ENCODE data around the gene LIN9. TPM values are rescaled to one million over a fixed set of nuclear protein-coding genes. Genes with fewer than 3 reads are reported as not detected.

The LIN9 gene
- total RNA-seq, 1 donor from 2014 or later, result 11.0 TPM

DNA sequence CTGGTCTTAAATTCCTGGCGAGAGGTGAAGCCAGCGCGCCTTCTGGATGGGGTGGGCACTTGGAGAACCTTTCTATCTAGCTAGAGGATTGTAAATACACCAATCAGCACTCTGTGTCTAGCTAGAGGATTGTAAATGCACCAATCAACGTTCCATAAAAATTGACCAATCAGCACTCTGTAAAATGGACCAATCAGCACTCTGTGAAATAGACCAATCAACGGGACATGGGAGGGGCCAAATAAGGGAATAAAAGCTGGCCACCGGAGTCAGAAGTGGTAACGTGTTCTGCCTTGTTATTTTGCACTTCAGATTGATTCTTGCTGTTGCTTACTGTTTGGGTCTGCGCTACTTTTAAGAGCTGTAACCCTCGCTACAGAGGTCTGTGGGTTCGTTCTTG is 12.0 kb upstream of the LIN9 start:
- intact Hi-C loops (cut with micrococcal nuclease), result no loop called here

DNA sequence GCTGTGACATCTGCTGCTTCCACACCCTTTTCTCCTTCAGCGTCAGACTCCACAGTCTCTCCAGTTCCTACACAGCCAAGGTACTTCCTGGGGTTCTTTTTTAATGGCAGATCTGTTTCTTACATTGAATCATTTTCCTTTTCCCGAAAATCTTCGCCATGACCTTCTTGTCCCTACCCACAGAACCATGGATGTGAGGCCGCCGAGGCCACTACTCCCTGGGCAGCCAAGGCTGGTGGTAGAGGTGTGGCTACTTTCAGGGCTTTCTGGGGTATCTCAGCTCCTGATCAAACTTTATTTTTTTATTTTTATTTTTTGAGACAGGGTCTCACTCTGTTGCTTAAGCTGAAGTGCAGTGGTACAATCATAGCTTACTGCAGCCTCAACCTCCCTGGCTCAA is 9.5 kb upstream of the LIN9 start:
- intact Hi-C loops (cut with micrococcal nuclease), result no loop called here

DNA sequence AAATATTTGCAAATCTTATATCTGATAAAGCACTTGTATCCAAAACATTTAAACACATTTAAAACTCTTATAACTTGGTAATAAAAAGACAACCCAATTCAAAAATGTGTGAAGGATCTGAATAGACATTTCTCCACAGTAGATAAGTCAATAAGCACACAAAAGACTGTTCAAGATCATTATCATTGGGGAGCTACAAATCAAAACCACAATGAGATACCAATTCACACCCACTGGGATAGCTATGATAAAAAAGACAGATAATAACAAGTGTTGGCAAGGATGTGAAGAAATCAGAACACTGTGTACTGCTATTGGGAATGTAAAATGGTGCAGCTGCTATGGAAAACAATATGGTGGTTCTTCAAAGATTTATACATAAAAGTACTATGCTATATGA is 5.1 kb upstream of the LIN9 start:
- intact Hi-C loops (cut with micrococcal nuclease), result no loop called here

GRCh38 chr1:226312065-226312464 is 3.1 kb upstream of the LIN9 start:
- intact Hi-C loops (cut with micrococcal nuclease), result no loop called here

DNA sequence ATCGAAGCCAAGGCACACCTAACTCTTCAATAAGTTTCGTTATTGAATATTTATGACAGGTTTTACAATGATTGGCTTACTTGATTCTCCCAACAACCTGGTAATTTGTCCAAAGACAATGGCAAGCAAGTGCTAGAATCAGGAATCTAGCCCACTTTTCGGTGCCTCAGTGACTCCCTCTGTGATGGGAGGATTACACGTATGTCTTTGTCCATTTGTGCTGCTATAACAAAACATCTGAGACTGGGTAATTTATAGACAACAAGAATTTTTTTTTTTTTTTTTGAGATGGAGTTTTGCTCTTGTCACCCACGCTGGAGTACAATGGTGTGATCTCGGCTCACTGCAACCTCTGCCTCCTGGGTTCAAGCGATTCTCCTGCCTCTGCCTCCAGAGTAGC is 2.4 kb upstream of the LIN9 start:
- intact Hi-C loops (cut with micrococcal nuclease), result no loop called here

DNA sequence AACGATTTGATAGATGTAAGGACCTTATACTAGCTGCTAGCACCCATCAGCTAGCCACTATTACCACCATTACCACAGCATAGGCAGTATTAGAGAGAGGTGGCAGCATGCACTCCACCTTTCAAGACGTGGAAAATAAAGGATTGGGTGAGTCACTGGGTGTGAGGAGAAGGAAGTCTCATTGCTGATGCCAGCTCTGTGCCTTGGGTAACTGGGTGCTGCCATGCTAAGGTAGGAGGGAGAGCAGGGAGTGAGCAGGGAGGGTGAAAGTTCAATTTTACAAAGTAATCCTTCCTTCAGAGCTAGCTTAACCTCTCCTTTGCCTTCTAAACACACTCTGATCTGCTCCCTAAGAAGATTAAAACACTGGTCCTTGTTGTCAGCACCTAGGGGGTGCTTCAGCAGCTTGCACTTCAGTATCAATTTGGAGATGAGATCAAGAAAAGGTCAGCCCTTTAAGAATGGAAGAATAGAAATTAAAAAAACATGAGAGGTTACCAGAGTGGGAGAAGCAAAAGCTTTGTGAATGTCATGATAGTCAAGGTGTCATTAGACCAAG is 1.8 kb upstream of the LIN9 start:
- intact Hi-C loops (cut with micrococcal nuclease), result no loop called here

GRCh38 chr1:226310245-226310540 is 1.2 kb upstream of the LIN9 start:
- intact Hi-C loops (cut with micrococcal nuclease), result no loop called here

DNA sequence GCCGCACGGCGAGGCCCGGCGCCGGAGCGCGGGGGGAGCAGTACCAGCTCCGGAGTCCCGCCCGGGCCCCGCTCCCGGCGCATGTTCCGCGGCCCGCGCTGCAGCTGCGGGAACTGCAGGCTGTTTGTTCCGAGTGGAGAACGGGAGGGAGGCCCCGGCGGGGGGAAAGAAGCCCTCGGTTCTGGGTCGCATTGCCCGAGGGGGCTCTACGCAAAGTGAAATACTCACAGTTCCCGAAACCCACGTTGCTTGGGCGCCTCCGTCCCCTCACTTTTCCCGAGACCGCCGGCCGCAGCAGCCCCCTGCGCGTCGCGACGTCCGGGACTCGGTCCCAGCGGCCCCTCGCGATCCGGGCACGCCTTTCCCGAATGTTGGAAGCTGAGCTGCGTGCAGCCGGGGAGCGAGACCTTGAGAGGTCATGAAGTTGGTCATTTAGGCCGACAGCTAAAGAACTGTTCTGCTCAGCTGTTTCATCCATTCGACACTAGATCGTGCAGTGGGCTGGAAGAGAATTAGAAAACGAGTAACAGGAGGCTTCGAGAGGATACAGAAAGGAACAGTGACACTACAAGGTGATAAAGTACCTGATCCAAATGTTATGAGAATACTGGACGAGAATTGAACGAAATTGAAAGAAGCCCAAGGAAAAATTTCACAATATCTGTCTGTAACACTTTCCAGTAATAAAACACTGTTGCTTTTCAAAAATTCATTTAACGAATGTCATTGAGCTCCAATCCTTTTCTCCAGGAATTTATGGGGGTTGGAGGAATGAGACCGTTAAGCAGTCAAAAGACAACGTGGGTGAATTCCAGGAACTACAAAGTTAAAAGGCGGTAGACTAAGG is 657 bp upstream of the LIN9 start:
- intact Hi-C loops (cut with micrococcal nuclease), result loop anchor here (1.0 to 10.0 kb wide), 13 partner anchors 24 to 1685 kb away; partner anchors contain the start of genes ACBD3, COQ8A, PARP1 and SDE2

DNA sequence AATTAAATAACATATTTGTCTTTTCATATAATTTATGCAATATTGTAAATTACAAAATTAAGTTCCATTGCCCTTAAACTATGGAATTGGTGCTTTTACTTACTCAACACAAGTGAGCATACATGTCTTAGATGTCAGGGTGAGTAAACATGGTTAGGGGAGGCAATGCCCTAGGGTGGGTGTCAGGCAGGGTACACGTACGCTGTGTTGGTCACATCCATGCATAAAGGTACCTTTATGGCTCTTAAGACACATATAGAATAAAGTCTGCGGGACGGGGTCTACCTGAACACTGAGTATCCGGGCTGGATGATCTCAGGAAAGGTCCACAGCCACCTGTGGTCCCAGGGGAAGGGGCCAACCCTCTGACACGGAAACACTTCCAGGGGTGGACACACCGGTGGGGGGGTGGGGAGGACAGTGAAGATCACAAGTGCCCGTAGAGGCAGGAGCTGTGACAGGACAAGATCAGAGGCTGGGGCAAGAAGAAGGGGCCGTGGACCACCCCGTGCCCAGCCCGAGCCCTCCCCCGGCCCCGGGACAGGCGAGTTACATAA is 720 bp downstream of the LIN9 start:
- intact Hi-C loops (cut with micrococcal nuclease), result loop anchor here (2.0 to 10.0 kb wide), 8 partner anchors 183 to 1683 kb away; partner anchors contain the start of gene COQ8A

- intact Hi-C loops (cut with micrococcal nuclease), result loop anchor here (5.0 to 10.0 kb wide), 6 partner anchors 182 to 1682 kb away; partner anchors contain the start of gene COQ8A
These were observed 2.5 kb downstream of the LIN9 start for GRCh38 chr1:226306425-226306824.

DNA sequence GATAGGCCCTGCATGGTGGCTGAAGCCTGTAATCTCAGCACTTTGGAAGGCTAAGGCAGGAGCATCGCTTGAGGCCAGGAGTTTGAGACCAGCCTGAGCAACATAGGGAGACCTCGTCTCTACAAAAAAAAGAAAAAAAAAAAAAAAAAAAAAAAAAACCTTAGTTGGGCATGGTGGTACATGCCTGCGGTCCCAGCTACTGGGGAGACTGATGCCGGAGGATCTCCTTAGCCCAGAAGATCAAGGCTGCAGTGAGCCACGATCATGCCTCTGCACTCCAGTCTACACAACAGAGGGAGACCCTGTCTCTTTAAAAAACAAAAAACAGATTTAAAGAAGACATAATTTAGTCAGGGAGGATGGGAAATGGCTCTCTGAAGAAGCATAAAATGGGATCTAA is 3.8 kb downstream of the LIN9 start:
- intact Hi-C loops (cut with micrococcal nuclease), result loop anchor here (5.0 to 10.0 kb wide), 6 partner anchors 180 to 1680 kb away; partner anchors contain the start of gene COQ8A

DNA sequence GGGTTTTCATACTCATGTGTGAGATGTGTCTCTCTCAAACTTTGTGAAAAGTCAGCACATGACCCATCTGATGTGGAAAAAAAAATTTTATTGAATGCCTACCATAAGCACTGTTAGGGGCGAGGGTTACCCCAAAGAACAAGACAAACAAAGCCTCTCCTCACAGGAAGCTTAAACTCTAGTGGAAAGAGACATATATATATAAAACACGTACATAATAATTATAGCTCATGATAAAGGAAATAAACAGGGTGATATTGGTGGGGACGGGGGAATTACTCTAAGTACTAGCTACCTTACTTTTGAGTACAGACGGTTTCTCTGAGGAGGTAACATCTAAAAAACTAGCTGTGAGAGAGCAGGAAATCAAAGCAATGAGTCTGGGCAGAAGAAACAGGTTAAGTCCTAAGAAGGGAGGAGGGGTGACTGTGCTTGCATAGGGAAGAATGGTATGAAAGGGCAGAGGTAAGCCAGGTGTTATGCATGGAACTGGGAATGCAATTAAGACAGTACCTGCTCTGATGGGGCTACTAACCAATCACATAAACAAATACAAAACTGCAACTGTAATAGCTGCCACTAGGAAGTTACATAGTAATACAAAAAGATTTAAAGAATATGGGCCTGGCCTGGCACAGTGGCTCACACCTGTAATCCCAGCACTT is 4.5 kb downstream of the LIN9 start:
- intact Hi-C loops (cut with micrococcal nuclease), result loop anchor here (10.0 kb wide), 5 partner anchors 180 to 1680 kb away; partner anchors contain the start of gene COQ8A

DNA sequence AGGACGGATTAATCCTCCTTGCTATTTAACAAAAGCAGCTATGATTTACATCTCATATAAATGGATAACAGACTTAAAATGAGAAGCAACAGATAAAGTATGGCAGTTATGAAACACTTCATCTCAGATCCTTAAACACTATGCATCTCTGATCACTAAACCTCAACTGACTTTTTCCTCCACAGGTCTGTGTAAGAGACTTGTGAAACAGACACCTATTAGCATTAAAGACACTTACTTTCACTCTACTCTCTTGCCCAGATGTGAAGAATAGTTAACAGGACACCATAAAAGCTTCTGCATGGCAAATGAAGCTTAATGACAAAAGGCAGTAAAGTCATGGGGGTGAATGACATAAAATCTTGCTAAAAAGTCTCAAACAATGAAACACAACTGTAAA is 6.2 kb downstream of the LIN9 start:
- intact Hi-C loops (cut with micrococcal nuclease), result loop anchor here (10.0 kb wide), 5 partner anchors 178 to 1678 kb away; partner anchors contain the start of gene COQ8A

DNA sequence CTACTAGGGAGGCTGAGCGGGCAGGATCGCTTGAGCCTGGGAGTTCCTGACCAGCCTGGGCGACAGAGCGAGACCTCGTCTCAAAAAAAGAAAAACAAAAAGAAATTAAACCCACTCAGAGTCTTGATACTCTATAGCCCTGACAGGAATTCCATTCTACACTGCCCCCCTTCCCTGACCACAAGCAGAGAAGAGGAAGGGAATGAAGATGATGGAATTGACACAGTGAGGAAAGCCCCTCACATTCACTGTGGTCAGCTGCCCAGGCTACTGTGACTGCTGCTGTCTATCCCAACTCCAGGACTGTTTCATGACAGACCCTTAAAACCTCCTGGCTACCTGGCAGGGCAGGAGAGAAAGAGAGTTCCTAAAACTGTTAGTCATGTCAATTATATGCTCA is 12.1 kb downstream of the LIN9 start:
- intact Hi-C loops (cut with micrococcal nuclease), result no loop called here

DNA sequence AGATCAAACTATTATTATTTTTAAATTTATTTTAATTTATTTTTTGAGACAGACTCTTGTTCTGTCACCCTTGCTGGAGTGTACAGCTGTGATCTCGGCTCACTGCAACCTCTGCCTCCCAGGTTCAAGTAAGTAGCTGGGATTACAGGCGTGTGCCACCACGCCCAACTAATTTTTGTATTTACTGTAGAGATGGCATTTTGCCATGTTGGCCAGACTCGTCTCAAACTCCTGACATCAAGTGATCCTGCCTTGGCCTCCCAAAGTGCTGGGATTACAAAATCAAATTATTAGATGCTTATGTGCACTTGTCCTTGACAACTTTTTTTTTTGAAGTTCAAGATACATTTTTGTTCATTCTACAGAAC is 15.4 kb downstream of the LIN9 start:
- intact Hi-C loops (cut with micrococcal nuclease), result no loop called here

GRCh38 chr1:226292874-226293552 is 16.0 kb downstream of the LIN9 start:
- intact Hi-C loops (cut with micrococcal nuclease), result no loop called here

DNA sequence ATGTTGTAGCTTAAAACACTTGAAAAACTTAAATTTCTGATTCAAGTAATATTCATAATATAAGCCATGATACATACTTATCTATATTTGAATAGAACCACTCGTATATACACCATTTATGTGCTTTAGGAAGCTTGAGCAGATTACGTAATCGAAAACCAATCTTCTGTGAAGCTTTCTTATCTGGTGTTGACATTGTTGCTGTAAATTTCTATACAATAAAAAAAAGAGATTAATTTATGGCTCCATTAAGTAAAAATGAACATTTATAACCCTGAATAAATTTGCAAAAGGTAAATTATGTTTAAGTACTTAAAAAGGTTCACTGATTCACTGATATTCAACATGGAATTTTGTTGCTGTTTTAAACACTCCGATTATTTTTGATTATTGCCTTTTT is 21.4 kb downstream of the LIN9 start:
- intact Hi-C loops (cut with micrococcal nuclease), result no loop called here

GRCh38 chr1:226281058-226281457 is 27.9 kb downstream of the LIN9 start:
- intact Hi-C loops (cut with micrococcal nuclease), result no loop called here

DNA sequence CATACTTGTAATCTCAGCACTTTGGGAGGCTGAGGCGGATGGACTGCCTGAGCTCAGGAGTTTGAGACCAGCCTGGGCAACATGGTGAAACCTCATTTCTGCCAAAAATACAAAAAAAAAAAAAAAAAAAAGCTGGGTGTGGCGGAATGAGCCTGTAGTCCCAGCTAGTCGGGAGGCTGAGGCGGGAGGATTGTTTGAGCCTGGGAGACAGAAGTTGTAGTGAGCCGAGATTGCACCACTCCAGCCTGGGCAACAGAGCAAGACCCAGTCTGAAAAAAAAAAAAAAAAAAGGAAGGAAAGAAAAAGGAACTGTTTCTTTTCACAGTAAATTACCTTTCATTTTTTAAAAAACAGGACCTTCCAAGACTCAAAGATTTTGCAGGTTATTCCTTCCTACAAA is 29.5 kb downstream of the LIN9 start:
- intact Hi-C loops (cut with micrococcal nuclease), result no loop called here

- intact Hi-C loops (cut with micrococcal nuclease), result no loop called here
These were observed 31.1 kb downstream of the LIN9 start for GRCh38 chr1:226277897-226278296.

DNA sequence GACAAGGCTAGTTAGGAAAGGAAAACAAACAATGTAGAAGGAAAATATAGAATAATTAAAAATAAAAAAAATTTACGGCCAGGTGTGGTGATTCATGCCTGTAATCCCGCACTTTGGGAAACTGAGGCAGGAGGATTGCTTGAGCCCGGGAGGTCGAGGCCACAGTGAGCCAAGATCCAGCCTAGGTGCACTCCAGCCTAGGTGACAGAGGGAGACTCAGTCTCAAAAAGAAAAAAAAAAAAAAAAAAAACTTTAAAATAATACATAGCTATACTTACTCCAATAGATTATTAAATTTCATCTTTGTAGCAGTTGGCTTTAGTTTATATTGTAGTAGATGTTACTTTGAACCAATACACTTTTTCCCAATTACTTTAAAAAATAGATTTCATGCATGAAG is 32.0 kb downstream of the LIN9 start:
- intact Hi-C loops (cut with micrococcal nuclease), result no loop called here

Measured in T-helper 1 cell treated with Interleukin-12 subunit alpha and Interleukin-12 subunit beta and Interleukin-4 antibody, amounts not matched to agents 30 ng/mL and 1 ng/mL, for 36 hours (primary cell).